ENCODE measurements around the gene CLRN2. TPM values are rescaled to one million over a fixed set of nuclear protein-coding genes. Genes with fewer than 3 reads are reported as not detected.

CLRN2 gene
- total RNA-seq, 1 experiment from 2014 or later: not detected

DNA sequence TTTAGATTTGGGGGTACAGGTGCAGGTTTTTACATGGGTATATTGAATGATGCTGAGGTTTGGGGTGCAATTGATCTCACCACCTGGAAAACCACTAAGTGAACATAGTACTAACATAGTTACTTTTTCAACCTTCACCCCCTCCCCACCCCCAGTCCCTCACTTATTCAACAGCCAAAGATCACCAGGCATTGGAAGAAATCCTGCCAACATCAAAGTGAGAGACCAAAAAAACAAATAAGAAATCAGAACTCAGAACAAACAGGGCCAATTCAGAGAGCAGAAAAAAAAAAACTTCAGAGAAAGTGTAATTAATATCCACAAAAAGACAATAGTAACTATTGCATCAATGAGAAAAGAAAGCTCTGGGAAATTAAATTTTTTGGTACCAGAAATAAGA, 41.5 kb downstream of the CLRN2 start:
- H3K9me3 ChIP-seq (ENCODE audit: control insufficient read depth, insufficient read depth, low read depth, low read length): no peaks in the 10 kb centered on the region
- ChIA-PET POLR2A (no interaction called here), CTCF (no interaction called here)
- intact Hi-C loops (cut with micrococcal nuclease; ENCODE audit: unreplicated experiment): no loop called here
- no TSS peak for BruUV-seq (replicated peaks)
- ATAC-seq (no peak), DNase-seq (ENCODE audit: low read depth, low spot score) (no peak)
- no peak overlapping the region for H3K4me3 ChIP-seq (ENCODE audit: low read depth in 2 of 2, low read length in 2 of 2)
- in situ Hi-C loops (cut with HindIII; ENCODE audit: low pct_unique_long_range_greater_than_20kb, low sequenced_read_pairs): no loop called here
- H3K36me3 ChIP-seq (ENCODE audit: control insufficient read depth, insufficient read depth, low read length): no peaks in the 10 kb centered on the region
- no peaks in the 10 kb centered on the region for H3K4me1 ChIP-seq (ENCODE audit: control insufficient read depth, insufficient read depth, low read length)
- no peak overlapping the region for H3K27ac ChIP-seq (ENCODE audit: low read length)
- TF ChIP-seq, protein P1, sequence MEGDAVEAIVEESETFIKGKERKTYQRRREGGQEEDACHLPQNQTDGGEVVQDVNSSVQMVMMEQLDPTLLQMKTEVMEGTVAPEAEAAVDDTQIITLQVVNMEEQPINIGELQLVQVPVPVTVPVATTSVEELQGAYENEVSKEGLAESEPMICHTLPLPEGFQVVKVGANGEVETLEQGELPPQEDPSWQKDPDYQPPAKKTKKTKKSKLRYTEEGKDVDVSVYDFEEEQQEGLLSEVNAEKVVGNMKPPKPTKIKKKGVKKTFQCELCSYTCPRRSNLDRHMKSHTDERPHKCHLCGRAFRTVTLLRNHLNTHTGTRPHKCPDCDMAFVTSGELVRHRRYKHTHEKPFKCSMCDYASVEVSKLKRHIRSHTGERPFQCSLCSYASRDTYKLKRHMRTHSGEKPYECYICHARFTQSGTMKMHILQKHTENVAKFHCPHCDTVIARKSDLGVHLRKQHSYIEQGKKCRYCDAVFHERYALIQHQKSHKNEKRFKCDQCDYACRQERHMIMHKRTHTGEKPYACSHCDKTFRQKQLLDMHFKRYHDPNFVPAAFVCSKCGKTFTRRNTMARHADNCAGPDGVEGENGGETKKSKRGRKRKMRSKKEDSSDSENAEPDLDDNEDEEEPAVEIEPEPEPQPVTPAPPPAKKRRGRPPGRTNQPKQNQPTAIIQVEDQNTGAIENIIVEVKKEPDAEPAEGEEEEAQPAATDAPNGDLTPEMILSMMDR (IDR thresholded peaks at IDR 0.05): no peak
- TF ChIP-seq, protein P2, sequence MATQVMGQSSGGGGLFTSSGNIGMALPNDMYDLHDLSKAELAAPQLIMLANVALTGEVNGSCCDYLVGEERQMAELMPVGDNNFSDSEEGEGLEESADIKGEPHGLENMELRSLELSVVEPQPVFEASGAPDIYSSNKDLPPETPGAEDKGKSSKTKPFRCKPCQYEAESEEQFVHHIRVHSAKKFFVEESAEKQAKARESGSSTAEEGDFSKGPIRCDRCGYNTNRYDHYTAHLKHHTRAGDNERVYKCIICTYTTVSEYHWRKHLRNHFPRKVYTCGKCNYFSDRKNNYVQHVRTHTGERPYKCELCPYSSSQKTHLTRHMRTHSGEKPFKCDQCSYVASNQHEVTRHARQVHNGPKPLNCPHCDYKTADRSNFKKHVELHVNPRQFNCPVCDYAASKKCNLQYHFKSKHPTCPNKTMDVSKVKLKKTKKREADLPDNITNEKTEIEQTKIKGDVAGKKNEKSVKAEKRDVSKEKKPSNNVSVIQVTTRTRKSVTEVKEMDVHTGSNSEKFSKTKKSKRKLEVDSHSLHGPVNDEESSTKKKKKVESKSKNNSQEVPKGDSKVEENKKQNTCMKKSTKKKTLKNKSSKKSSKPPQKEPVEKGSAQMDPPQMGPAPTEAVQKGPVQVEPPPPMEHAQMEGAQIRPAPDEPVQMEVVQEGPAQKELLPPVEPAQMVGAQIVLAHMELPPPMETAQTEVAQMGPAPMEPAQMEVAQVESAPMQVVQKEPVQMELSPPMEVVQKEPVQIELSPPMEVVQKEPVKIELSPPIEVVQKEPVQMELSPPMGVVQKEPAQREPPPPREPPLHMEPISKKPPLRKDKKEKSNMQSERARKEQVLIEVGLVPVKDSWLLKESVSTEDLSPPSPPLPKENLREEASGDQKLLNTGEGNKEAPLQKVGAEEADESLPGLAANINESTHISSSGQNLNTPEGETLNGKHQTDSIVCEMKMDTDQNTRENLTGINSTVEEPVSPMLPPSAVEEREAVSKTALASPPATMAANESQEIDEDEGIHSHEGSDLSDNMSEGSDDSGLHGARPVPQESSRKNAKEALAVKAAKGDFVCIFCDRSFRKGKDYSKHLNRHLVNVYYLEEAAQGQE (IDR thresholded peaks at IDR 0.05; ENCODE audit: insufficient read depth in 1 of 2, low read depth in 2 of 2, low read length in 1 of 2): no peak
- no peaks in the 10 kb centered on the region for H3K27me3 ChIP-seq (ENCODE audit: control insufficient read depth, insufficient read depth, low read length)

DNA sequence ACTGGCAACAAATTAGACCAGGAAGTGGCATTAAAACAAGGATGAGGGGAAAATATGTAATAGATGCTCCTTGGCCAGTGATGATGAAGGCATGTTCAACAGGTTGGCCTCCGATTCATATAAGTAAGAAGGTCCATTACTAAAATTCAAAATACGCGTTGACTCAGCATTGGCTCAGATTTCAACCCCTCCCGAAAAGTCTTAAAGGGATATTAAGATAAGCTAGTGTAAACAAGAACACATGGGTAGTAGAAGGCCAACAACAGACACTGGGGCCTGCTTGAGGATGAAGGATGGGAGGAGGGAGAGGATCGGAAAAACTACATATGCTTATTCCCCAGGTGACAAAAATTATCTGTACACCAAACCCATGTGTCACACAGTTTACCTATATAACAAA, 42.9 kb downstream of the CLRN2 start:
- intact Hi-C loops (cut with micrococcal nuclease; ENCODE audit: unreplicated experiment): no loop called here
- Histone ChIP-seq H3K27me3 (ENCODE audit: control insufficient read depth, insufficient read depth, low read length) (no peaks in the 10 kb centered on the region), H3K4me3 (ENCODE audit: low read depth in 2 of 2, low read length in 2 of 2) (no peak overlapping the region), H3K9me3 (ENCODE audit: control insufficient read depth, insufficient read depth, low read depth, low read length) (no peaks in the 10 kb centered on the region), H3K27ac (ENCODE audit: low read length) (no peak overlapping the region), H3K4me1 (ENCODE audit: control insufficient read depth, insufficient read depth, low read length) (no peaks in the 10 kb centered on the region), H3K36me3 (ENCODE audit: control insufficient read depth, insufficient read depth, low read length) (no peaks in the 10 kb centered on the region)
- ChIA-PET CTCF (no interaction called here), POLR2A (no interaction called here)
- BruUV-seq (replicated peaks): no TSS peak
- TF ChIP-seq, protein P1 (IDR thresholded peaks at IDR 0.05): no peak
- no peak for TF ChIP-seq TCF7L2 (IDR thresholded peaks at IDR 0.05; ENCODE audit: low read depth, low read length)
- TF ChIP-seq, protein P2 (IDR thresholded peaks at IDR 0.05; ENCODE audit: insufficient read depth in 1 of 2, low read depth in 2 of 2, low read length in 1 of 2): no peak
- no peak for TF ChIP-seq POLR2AphosphoS5 (IDR thresholded peaks at IDR 0.05; ENCODE audit: low read depth, low read length)
- no peak for TF ChIP-seq SIN3A (IDR thresholded peaks at IDR 0.05; ENCODE audit: borderline replicate concordance, insufficient read depth, low read depth, low read length)
- no peak for DNase-seq (ENCODE audit: low read depth, low spot score)
- ATAC-seq: no peak
- in situ Hi-C loops (cut with HindIII; ENCODE audit: low pct_unique_long_range_greater_than_20kb, low sequenced_read_pairs): no loop called here
